Measurements from ENCODE around the gene LTA4H.

DNA sequence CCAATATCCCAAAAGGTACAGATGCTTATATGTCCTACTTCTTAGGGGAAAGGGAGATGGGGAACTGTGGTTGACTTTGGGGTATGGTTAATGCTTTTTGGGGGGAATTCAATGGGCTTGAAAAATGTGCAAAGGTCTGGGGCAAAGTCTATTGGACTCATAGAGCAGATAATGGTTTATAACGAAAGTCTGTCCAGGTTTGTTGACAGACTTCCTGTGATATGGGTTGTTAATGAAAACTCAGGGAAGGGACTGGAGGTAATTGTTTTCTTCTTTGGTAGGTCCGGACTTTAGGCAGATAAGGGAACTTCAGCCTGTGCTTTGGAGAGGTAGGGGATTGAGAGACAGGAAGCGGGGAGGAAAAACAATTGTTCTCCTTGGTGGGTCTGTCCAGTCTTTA lies 46.2 kb upstream of the LTA4H start:
- TF ChIP-seq, protein P1, sequence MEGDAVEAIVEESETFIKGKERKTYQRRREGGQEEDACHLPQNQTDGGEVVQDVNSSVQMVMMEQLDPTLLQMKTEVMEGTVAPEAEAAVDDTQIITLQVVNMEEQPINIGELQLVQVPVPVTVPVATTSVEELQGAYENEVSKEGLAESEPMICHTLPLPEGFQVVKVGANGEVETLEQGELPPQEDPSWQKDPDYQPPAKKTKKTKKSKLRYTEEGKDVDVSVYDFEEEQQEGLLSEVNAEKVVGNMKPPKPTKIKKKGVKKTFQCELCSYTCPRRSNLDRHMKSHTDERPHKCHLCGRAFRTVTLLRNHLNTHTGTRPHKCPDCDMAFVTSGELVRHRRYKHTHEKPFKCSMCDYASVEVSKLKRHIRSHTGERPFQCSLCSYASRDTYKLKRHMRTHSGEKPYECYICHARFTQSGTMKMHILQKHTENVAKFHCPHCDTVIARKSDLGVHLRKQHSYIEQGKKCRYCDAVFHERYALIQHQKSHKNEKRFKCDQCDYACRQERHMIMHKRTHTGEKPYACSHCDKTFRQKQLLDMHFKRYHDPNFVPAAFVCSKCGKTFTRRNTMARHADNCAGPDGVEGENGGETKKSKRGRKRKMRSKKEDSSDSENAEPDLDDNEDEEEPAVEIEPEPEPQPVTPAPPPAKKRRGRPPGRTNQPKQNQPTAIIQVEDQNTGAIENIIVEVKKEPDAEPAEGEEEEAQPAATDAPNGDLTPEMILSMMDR (IDR thresholded peaks at IDR 0.05; ENCODE audit: insufficient read depth, low read depth, low read length) = no peak
- no peak for TF ChIP-seq EZH2 (IDR thresholded peaks at IDR 0.05; ENCODE audit: insufficient read depth, low read length)

Data from astrocyte (in vitro differentiated cells and primary cell).